WI38 (cell line): ENCODE results near the gene CNIH2.

Experiments used
- H3K4me3 ChIP-seq: 2 replicates; pipeline ENCODE4 v1.5.1; 2011; ENCODE audit warnings: low read depth, mild to moderate bottlenecking, control low read depth, low read length
- TF ChIP-seq, protein P1 (sequence below): IDR thresholded peaks from 2 replicates; pipeline ENCODE4 v1.5.1; 2012; ENCODE audit warnings: low read depth, mild to moderate bottlenecking, control low read depth, low read length

CNIH2 gene

DNA sequence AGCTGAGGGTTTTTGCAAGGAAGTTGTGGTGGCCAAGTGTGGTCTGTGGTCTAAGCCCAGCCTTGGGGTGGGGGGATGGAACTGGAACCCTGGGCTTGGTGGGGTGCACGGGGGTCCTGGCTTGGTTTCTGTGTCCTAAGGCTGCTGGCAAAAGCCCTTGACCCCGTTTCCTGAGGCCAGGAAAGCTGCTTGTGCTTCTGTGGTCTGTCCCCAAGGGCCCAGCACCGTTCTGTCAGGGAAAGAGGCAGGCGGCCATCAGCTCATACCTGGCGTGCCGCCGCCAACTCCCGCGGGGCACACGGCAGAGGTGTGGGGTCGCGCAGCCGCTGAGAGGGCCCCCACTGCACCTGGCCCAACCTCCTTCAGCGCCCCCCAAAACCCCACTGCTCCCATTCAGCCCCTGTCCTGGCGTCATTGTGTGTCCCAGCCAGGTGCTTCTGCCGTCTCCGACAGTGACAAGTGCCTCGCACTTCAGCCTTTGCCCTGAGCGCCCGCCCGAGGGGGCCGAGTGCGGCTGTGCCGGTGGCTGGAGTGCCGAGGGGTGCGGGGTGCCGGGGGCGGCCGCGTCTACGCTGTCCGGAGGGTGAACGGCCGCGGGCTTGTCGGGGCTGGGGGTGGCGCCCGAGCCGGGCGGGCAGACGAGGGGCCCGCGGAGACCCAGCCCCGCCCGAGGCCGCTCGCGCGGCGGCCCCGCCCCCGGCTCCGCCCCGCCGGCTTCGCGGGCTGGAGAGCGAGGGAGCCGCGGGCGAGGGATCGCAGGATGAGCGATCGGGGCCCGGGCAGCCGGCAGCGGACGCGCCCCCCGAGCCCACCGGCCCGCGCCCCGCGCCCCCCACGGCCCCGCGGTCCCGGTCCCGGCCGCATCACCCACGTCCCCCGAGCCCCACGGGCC lies at the start of gene CNIH2:
TSS of gene CNIH2 (plus strand) at position 705 of the 892 bp plus-strand sequence. CDS start 282 bp downstream, outside the sequence.
- H3K4me3 ChIP-seq = peak within 1 kb of the TSS; percentile 29; the same call in 1 of the 2 replicates
- TF ChIP-seq, protein P1, sequence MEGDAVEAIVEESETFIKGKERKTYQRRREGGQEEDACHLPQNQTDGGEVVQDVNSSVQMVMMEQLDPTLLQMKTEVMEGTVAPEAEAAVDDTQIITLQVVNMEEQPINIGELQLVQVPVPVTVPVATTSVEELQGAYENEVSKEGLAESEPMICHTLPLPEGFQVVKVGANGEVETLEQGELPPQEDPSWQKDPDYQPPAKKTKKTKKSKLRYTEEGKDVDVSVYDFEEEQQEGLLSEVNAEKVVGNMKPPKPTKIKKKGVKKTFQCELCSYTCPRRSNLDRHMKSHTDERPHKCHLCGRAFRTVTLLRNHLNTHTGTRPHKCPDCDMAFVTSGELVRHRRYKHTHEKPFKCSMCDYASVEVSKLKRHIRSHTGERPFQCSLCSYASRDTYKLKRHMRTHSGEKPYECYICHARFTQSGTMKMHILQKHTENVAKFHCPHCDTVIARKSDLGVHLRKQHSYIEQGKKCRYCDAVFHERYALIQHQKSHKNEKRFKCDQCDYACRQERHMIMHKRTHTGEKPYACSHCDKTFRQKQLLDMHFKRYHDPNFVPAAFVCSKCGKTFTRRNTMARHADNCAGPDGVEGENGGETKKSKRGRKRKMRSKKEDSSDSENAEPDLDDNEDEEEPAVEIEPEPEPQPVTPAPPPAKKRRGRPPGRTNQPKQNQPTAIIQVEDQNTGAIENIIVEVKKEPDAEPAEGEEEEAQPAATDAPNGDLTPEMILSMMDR = no peak

DNA sequence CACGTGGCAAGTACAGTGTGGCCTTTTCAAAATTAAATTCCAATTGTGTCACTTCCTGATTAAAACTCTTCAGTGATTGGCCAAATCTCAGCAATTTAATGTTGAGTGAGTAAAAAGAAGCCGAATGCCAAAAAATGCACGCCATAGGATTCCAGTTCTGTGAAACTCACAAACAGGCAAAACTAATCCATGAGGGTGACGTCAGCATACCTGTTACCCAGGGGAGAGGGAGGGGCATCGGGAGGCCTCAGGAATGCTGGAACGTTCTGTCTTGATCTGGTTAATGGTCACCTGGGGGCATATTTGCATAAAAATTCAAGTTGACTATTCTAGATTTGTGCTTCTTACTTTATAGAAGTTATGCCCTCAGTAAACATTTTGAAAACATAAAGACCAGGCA lies 49.5 kb upstream of the CNIH2 start:
- H3K4me3 ChIP-seq = no peak overlapping the region
- TF ChIP-seq, protein P1 = no peak

DNA sequence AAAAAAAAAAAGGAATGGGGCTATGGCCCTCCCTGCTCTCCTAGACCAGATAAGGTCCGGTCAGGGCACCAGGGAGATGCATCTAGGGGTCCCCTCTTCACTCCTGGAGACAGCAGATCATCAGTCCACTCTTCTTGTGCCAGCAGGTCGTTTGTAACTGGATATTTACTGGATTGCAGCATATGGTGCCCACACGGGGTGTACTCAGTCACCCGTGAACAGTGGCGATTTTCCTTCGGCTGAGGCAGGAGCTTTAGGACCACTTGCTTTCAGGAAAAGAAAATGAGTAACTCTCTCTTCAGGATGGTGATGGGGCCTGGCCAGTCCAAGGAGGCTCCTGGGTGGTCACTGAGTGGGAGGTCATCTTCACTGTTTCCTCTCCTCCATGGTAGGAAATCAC lies 47.8 kb upstream of the CNIH2 start:
- TF ChIP-seq, protein P1 = no peak
- H3K4me3 ChIP-seq = no peak overlapping the region

DNA sequence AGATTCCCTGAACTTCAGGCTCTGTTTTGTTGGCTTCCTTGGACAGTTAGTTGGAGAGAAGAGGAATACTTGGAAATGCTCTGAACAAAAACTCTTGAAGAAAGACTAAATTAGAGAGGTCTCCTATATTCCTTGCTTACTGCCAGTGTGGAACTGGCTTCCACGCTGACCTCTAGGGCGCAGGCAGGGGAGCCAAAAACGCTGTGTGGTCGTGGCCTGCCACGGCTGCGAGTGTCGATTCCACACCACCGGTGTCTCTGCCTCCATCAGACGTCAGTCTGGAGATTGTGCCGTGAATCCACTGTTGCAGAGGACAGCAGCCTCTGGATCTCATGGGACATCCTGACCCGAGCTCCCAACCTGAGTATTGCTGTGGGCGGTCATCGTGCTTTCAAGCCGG lies 47.0 kb upstream of the CNIH2 start:
- TF ChIP-seq, protein P1 = no peak

DNA sequence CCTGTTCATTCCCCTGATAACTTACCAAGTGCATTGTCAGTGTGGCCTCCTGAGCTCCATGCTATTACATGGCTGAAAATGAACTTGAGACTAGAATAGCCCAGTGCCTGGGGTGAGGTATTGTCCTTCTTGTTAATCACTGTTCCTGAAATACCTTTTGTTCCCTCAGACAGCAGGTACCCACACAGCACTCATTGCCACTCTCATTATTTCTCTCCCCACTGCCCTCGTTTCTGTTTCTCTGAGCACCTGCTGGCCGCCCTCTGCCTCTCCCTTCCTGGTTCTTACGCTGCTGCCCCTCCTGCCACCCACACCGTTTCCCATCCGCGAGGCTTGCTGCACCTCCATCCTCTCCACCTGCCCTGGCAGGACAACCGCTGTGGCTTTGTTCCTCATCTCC lies 46.4 kb upstream of the CNIH2 start:
- no peak overlapping the region for H3K4me3 ChIP-seq
- TF ChIP-seq, protein P1 = no peak

More for the DNA sequence above, 47.0 kb upstream of the CNIH2 start:
- no peak overlapping the region for H3K4me3 ChIP-seq

DNA sequence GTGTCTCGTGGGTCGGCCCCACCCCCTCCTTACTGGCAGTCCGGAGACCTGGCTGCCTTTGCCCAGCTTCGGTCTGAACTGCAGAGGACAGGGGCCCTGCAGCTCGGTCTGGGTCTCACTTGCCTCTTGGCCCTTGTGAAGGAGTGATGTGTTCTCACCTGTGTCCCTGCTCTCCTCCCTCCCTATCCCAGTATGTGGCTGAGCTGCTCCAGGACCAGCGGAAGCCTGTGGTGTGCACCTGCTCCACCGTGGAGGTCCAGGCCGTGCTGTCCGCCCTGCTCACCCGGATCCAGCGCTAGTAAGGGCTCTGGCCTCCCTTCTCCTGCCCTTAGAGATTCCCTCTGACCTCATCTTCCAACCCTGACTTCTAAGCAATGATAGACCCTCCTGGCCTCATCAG lies 45.2 kb upstream of the CNIH2 start:
- TF ChIP-seq, protein P1 = no peak
- H3K4me3 ChIP-seq = no peak overlapping the region

DNA sequence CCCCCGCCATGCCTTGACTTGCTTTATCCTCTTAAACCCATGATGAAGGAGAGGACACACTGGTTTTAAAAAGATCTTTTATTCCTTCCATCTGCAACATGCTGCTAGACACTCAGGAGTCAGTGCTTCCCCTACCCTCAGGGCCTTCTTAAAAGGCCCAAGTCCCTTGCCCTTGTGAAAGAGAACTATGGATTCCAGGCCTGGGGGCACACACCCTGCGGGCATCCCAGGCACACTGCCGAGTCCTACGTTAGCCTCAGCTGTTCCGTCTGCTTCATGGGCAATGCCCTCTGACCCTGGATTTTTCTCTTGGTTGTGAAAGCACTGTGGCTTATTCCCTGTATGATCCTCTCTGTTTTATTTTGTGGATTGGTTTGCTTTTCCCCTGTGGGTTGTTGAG lies 44.7 kb upstream of the CNIH2 start:
- no peak overlapping the region for H3K4me3 ChIP-seq
- TF ChIP-seq, protein P1 = no peak
